Mononuclear cell (primary cell): ENCODE data around the gene ZNF792. TPM values are rescaled to one million over a fixed set of nuclear protein-coding genes. Genes with fewer than 3 reads are reported as not detected.
A peak's percentile ranks its signal among the peaks of the same experiment; 100 is the strongest.
"Not testable (repeated sequence)": the region's sequence is repeated elsewhere in the genome, so short reads cannot be mapped to it uniquely, and the experiment has no call there.

Source experiments
- H3K27me3 ChIP-seq: 2 replicates; pipeline ENCODE4 v1.6.0; 2011; ENCODE audit warnings: low read length, control low read depth; ENCODE audit not compliant: insufficient read depth
- H3K4me1 ChIP-seq: 2 replicates; pipeline ENCODE4 v1.5.1; 2011; ENCODE audit warnings: mild to moderate bottlenecking, low read length, control low read depth; ENCODE audit not compliant: insufficient read depth
- H3K4me3 ChIP-seq: 2 replicates; pipeline ENCODE4 v1.5.1; 2011; ENCODE audit warnings: mild to moderate bottlenecking, low read length, moderate library complexity
- H3K9me3 ChIP-seq: 2 replicates; pipeline ENCODE4 v1.5.1; 2011; ENCODE audit warnings: low read depth, mild to moderate bottlenecking, control low read depth, low read length
- total RNA-seq: library from RNA; depleted of rRNA; stranded (reverse); fragments of >200 nt; gene quantifications from one replicate; pipeline ENCODE4 v1.2.3, GENCODE V29; 2012

The ZNF792 gene
- total RNA-seq, 1 donor: 10.2 TPM

GRCh38 chr19:35002037-35002535 lies 38.1 kb upstream of the ZNF792 start:
- peaks cover 69% of the 10 kb centered on the region for H3K4me1 ChIP-seq
- H3K9me3 ChIP-seq: no peaks in the 10 kb centered on the region
- H3K27me3 ChIP-seq: no peaks in the 10 kb centered on the region
- peak overlapping the region; percentile 49 for H3K4me3 ChIP-seq

- H3K4me3 ChIP-seq: peak overlapping the region; percentile 49
- H3K9me3 ChIP-seq: no peaks in the 10 kb centered on the region
- peaks cover 82% of the 10 kb centered on the region for H3K4me1 ChIP-seq
Measured at GRCh38 chr19:35000647-35001501, 36.8 kb upstream of the ZNF792 start.

GRCh38 chr19:35000338-35000646 lies 36.3 kb upstream of the ZNF792 start:
- H3K4me3 ChIP-seq: peak overlapping the region; percentile 49
- H3K4me1 ChIP-seq: peaks cover 87% of the 10 kb centered on the region
- H3K27me3 ChIP-seq: no peaks in the 10 kb centered on the region
- no peaks in the 10 kb centered on the region for H3K9me3 ChIP-seq

More at GRCh38 chr19:35000647-35001501, 36.8 kb upstream of the ZNF792 start:
- no peaks in the 10 kb centered on the region for H3K27me3 ChIP-seq

GRCh38 chr19:34999498-35000337 lies 35.7 kb upstream of the ZNF792 start, which contains the start of gene GRAMD1A:
TSS of gene GRAMD1A (plus strand) at chr19:35000323. CDS start at chr19:35000479, 156 bp downstream.
- H3K9me3 ChIP-seq: no peaks in the 10 kb centered on the region
- peak within 1 kb of the TSS; percentile 49 for H3K4me3 ChIP-seq
- H3K4me1 ChIP-seq: peaks cover 91% of the 10 kb centered on the region
- H3K27me3 ChIP-seq: no peaks in the 10 kb centered on the region

DNA sequence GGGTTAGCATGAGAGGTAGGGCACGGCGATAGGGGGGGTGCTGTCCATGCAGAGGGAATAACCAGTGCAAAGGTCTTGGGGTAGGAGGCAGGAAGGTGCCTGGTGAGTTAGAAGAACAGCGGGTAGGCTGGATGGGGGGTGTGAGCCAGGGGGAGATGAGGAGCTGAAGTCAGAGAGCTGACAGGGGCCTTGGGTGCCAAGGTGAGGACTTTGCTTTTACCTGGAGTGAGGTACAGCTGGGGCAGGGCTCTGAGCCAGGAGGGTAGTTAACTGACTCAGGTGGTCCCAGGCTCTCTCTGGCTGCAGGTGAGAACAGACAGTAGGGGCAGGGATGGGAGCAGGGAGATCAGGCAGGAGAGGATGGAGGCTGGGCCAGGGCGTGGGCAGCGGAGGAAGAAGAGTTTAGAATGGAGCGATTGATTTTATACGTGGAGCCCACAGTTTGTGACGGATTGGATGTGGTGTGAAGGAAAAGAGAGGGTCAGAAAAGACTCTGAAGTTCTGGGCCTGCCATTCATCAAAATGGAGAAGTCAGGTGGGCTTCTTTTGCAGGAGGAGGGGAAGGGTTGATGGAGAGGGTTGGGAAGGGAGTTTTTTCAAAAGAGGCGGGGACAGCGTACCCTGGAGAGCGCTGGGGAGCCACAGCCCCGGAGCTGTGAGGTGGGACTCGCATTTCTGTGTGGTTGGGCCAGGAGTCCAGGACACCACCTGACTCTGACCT lies 34.9 kb upstream of the ZNF792 start:
- no peaks in the 10 kb centered on the region for H3K9me3 ChIP-seq
- H3K27me3 ChIP-seq: no peaks in the 10 kb centered on the region
- peaks cover 89% of the 10 kb centered on the region for H3K4me1 ChIP-seq
- H3K4me3 ChIP-seq: peak overlapping the region; percentile 48

DNA sequence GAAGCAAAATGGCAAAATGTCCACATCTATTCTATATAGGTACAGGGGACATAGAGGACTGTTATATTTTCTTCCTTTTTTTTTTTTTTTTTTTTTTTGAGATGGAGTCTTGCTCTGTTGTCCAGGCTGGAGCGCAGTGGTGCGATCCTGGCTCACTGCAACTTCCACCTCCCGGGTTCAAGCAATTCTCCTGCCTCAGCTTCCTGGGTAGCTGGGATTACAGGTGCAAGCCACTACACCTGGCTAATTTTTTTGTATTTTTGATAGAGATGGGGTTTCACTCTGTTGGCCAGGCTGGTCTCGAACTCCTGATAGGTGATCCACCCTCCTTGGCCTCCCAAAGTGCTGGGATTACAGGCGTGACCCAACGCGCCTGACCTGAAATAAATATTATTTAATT lies 34.2 kb upstream of the ZNF792 start:
- not testable (repeated sequence) for H3K9me3 ChIP-seq, H3K4me3 ChIP-seq, H3K27me3 ChIP-seq
- H3K4me1 ChIP-seq: peaks cover 85% of the 10 kb centered on the region

- Histone ChIP-seq H3K27me3 (no peaks in the 10 kb centered on the region), H3K4me1 (peaks cover 80% of the 10 kb centered on the region), H3K9me3 (no peaks in the 10 kb centered on the region), H3K4me3 (no peak overlapping the region)
Measured at GRCh38 chr19:34997071-34997617, 33.1 kb upstream of the ZNF792 start.

GRCh38 chr19:34995551-34995950 lies 31.5 kb upstream of the ZNF792 start:
- H3K9me3 ChIP-seq: no peaks in the 10 kb centered on the region
- peaks cover 71% of the 10 kb centered on the region for H3K4me1 ChIP-seq
- no peaks in the 10 kb centered on the region for H3K27me3 ChIP-seq
- no peak overlapping the region for H3K4me3 ChIP-seq

DNA sequence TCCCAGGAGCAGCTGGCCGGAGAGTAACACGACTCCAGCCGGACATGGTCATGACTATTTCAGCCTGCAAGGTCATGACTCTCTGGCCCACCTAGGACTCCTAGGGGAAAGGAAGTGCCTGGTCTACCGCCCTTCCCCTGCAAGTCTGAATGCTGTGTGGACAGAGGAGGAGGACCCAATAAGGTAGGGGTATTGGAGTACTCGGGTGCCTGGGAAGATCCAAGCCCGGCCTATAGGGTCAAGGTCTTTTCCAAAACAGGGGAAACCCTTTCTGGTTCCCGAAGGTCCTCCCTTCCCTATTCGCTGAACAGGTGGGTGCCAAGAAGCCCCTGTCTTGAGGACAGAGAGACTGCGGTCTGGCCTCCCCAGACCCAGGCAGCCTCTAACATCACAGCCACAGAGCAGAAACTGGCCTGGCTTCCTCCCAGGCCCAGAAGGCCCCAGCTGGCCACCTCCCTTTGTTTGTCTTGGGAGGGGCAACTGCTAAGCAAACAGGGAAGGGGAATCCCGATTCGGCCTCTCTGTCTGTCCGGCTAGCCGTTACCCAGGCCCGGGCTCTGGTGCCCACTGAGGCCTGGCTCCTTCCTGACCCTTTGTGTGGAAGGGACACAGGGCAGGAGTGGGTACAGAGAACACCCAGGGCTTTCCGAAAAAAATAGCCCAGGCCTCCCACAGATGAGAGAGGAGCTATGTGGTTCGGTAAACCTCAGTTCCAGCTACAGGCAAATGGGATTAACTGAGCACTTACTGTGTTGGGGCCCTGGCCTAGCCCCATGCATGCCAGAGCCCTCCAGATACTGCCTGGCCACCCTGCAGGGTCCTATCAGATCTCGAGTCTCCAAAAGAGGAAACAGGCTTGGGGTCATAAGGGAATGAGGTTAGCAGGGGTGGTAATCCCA lies 30.9 kb upstream of the ZNF792 start:
- Histone ChIP-seq H3K4me3 (no peak overlapping the region), H3K27me3 (no peaks in the 10 kb centered on the region), H3K4me1 (peaks cover 76% of the 10 kb centered on the region), H3K9me3 (no peaks in the 10 kb centered on the region)

GRCh38 chr19:34994286-34994642 lies 30.2 kb upstream of the ZNF792 start:
- Histone ChIP-seq H3K4me1 (peaks cover 70% of the 10 kb centered on the region), H3K4me3 (no peak overlapping the region), H3K27me3 (no peaks in the 10 kb centered on the region), H3K9me3 (no peaks in the 10 kb centered on the region)

DNA sequence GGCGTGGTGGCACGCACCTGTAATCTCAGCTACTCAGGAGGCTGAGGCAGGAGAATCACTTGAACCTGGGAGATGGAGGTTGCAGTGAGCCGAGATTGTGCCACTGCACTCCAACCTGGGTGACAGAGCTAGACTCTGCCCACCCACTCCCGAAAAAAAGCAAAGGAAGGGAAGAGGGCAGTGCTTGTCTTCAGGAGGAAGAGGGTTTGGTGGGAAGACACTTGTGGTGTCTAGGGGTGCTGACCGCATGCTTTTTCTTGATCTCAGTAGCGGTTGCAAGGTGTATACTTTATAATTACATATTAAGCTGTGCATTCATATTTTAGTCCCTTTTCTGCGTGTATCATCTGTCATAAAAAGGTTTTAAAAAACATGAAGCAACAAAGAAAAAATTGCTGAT lies 28.6 kb upstream of the ZNF792 start:
- H3K4me3 ChIP-seq, H3K9me3 ChIP-seq, H3K27me3 ChIP-seq: not testable (repeated sequence)
- peaks cover 60% of the 10 kb centered on the region for H3K4me1 ChIP-seq

DNA sequence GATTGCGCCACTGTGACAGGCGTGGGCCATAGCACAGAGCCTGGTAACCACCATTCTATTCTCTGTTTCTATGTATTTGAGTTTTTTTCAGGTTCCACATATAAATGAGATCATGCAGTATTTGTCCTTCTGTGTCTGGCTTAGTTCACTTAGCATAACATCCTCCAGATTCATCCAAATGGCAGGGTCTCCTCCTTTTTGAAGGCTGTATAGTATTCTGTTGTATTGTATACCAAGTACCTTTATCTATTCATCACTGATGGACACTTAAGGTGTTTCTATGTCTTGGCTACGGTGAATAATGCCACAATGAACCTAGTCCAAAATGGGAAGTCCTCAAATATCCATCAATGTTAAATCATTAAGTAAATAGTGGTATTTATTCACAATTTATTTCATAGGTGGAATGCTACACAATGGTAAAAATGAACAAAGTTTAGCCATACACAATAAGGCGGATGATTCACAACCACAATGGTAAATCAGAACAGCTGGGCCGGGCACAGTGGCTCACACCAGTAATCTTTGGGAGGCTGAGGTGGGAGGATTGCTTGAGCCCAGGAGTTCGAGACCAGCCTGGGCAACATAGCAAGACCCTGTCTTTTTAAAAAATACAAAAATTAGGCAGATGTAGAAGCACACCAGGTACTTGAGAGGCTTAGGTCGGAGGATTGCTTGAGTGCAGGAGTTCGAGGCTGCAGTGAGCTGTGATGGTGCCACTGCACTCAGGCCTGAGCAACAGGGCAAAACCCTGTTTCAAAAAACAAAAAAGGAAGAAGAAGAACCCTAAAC lies 27.7 kb upstream of the ZNF792 start:
- Histone ChIP-seq H3K27me3 (no peaks in the 10 kb centered on the region), H3K4me3 (no peak overlapping the region), H3K9me3 (no peaks in the 10 kb centered on the region), H3K4me1 (peaks cover 51% of the 10 kb centered on the region)

GRCh38 chr19:34990578-34991192 lies 26.7 kb upstream of the ZNF792 start:
- Histone ChIP-seq H3K4me3 (no peak overlapping the region), H3K27me3 (no peaks in the 10 kb centered on the region), H3K9me3 (no peaks in the 10 kb centered on the region), H3K4me1 (peaks cover 43% of the 10 kb centered on the region)
